Measurements from ENCODE around the gene NUBP2.

NUBP2 gene

DNA sequence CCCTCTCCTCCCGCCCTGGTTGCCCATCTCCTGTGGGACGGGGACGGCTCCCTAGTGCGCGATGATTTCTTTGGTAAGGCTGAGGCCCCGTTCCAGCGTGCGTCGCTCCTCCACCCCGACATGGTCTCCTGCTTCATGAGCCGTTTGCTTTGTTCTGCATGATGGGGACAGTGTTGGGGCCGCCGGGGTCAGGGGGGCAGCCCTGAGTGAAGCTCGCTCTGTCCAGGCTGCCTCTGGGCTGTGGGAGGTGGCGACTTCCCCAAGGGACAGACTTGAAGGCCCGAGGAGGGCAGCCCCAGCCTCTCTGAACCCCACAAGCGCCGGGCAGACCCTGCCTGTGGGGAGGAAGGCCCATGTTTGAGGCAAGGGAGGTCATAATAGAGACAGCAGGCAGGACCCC lies 23.8 kb upstream of the NUBP2 start:
- DNase-seq (ENCODE audit: low spot score): no peak

DNA sequence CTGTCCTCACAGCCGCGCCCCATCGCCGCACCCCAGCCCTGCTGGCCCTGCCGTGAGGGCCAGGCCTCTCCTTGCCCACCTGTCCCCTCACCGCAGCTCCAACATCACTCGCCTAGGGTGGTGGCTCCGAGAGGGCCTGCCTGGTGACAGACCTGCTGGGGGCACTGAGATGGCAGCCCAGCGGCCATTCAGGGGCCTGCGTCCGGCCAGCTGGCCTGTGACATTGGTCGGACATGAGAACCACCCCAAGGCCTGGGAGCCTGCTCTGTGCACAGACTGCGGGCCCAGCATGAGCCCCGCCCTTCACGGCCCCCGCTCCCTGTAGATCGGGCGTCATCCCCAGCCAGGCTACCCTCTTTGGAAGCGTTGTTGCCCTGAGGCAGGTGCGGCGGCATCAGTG lies 23.2 kb upstream of the NUBP2 start:
- DNase-seq (ENCODE audit: low spot score): no peak

DNA sequence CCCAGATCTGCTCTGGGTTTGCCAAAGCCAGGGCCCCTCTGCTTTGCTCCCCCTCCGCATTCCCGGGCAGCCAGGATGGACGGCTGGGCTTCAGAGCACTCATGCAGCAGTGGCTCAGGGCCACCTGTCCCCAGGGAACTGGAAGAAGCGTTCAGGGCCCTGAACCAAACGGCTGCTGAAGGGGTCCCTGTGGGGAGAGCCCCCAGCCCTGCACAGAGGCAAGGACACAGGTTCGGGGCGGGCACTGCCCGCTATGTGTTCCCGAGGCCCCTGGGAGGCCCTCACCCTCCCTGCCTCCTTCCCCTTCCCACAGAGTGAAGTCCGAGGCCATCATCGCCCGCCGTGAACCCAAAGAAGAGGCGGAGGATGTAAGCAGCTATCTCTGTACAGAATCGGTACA lies 21.8 kb upstream of the NUBP2 start:
- no peak for DNase-seq (ENCODE audit: low spot score)

DNA sequence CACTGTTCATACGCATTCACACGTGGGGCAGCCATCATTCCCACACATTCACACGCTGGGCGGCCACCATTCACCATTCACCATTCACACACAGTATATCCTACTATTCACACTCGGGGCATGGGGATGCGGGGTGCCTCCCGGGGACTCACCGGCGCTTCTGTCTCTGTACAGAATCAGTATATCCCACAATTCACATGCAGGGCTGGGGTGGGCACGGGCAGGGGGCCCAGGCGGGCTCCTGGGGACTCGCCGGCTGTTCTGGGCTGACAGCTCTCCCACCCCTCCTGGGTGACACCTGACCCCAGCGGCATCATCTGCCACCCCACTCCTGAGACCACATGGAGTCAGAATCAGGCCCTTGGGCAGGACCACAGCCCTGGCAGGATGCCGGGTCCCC lies 21.0 kb upstream of the NUBP2 start:
- no peak for DNase-seq (ENCODE audit: low spot score)

DNA sequence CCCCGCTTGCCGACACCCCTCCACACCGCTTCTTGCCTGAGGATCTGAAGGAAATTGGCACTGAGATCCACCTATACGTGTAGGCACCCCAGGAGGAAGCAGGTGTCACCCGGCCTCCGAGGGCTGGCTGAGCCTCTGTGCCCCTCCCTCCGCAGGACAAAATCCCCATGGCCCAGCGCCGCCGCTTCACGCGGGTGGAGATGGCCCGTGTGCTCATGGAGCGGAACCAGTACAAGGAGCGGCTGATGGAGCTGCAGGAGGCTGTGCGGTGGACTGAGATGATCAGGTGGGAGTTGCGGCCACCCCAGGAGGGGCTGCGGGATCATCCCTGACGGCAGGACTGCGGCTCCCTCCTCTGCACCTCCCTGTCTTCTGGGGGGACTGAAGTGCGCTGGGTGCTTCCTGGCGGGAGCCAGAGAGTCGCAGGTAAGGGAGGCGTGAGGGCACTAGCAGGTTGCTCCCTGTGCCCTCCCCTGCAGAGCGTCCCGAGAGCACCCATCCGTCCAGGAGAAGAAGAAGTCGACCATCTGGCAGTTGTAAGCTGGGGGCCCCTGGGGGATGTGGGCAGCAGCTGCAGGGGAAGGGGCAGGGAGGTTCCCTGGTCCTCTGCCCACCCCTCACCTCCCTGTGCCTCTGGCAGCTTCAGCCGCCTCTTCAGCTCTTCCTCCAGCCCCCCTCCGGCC lies 20.4 kb upstream of the NUBP2 start:
- no peak for DNase-seq (ENCODE audit: low spot score)

DNA sequence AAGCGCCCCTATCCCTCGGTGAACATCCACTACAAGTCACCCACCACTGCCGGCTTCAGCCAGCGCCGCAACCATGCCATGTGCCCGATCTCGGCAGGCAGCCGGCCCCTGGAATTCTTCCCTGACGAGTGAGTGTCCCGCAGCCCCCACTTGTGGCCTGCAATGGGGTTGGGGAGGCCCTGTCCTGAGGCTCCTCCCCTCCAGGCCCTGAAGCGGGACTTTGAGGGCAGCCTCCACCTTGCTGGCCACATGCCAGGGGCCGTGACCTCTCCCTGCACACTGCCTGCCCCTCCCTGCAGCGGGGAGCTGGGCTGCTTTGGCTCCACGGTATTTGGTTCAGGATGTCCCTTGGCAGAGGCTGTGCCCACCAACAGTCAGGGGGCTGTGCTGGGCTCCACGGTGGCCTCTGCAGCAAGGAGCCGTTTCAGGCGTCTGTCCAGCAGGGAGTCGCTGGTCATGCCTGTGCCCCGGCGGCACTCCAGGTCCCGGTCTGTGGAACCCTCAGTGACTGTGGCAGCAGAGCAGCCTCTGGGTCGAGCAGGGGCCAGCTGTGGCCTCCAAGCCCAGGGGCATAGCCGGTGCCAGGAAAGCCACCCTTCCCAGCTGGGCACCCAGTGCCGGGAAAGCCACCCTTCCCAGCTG lies 19.8 kb upstream of the NUBP2 start:
- no peak for DNase-seq (ENCODE audit: low spot score)

DNA sequence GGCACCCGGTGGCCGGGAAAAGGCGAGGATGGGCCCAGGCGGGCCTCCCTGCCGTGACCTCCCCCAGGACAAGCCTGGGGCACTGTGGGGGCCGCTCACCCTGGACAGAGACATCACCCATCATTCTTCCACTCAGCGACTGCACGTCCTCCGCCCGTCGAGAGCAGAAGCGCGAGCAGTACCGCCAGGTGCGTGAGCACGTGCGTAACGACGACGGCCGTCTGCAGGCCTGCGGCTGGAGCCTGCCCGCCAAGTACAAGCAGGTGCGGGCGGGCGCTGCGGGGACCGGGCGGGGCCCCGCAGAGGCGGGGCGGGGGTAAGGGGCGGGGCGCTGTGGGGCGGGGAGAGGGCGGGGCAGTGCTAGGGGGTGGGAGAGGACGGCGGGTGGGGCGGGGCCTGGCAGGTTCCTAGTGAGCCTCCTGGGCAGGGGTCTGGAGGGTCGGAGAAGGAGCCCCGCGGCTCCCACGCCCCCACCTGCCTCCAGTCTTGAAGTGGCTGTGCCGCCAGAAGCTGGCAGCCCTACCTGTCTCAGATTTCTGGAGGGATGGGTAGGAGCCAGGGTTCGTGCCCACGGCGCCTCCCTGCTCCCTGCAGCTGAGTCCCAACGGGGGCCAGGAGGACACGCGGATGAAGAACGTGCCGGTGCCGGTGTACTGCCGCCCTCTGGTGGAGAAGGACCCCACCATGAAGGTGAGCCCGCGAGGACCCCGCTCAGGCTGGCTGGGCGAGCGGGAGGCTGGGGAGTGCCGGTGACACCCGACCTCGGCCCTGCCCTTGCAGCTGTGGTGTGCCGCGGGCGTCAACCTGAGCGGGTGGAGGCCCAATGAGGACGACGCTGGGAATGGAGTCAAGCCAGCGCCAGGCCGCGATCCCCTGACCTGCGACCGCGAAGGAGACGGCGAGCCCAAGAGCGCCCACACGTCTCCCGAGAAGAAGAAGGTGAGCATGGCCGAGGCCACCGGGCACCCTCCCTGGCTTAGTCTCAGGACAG lies 18.9 kb upstream of the NUBP2 start:
- DNase-seq (ENCODE audit: low spot score): peak; percentile 58

DNA sequence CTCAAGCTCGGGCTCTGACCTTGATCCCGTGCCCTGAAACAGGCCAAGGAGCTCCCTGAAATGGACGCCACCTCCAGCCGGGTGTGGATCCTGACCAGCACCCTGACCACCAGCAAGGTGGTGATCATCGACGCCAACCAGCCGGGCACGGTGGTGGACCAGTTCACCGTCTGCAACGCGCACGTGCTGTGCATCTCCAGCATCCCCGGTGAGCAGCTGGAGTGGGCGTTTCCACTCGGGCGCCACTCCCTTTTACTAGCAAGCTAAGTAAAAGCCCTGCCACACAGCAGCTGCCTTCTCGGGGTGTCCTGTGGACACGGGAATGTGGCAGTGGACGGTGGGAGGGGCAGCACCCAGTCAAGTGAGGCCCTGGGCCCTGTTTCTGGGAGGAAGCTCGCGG lies 17.8 kb upstream of the NUBP2 start:
- DNase-seq (ENCODE audit: low spot score): no peak

DNA sequence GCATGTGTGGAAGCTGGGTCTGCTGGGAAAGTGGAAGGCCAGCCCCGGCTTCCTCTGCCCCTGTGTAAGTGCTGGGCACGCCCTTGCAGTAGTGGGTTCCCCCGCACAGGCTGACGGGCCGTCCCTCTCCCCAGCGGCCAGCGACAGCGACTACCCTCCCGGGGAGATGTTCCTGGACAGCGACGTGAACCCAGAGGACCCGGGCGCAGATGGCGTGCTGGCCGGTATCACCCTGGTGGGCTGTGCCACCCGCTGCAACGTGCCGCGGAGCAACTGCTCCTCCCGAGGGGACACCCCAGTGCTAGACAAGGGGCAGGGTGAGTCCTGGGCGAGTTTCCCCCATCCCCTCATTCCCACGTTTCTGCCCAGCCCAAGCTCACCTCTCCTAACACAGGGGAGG lies 16.9 kb upstream of the NUBP2 start:
- no peak for DNase-seq (ENCODE audit: low spot score)

DNA sequence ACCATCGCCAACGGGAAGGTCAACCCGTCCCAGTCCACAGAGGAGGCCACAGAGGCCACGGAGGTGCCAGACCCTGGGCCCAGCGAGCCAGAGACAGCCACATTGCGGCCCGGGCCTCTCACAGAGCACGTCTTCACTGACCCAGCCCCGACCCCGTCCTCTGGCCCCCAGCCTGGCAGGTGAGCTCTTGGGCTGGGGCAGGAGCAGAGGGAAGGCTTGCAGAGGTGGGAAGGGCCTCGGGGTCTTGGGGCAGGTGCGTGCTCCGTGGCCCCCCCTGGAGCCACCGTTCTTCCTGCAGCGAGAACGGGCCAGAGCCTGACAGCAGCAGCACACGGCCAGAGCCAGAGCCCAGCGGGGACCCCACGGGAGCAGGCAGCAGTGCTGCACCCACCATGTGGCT lies 16.5 kb upstream of the NUBP2 start:
- no peak for DNase-seq (ENCODE audit: low spot score)

DNA sequence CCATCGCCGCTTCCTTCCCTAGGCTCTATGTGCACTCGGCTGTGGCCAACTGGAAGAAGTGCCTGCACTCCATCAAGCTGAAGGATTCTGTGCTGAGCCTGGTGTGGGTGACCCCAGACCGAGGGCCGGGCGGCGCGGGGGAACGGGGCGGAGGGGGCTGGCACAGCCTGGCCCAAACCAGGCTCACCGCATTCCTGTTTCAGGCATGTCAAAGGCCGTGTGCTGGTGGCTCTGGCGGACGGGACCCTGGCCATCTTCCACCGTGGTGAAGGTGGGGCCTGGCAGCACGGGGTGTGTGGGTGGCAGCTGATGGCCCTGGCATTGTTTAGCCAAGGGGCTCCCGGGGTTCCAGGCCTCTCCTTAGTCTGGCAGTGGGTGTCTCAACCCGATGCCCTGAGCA lies 16.1 kb upstream of the NUBP2 start:
- DNase-seq (ENCODE audit: low spot score): no peak

DNA sequence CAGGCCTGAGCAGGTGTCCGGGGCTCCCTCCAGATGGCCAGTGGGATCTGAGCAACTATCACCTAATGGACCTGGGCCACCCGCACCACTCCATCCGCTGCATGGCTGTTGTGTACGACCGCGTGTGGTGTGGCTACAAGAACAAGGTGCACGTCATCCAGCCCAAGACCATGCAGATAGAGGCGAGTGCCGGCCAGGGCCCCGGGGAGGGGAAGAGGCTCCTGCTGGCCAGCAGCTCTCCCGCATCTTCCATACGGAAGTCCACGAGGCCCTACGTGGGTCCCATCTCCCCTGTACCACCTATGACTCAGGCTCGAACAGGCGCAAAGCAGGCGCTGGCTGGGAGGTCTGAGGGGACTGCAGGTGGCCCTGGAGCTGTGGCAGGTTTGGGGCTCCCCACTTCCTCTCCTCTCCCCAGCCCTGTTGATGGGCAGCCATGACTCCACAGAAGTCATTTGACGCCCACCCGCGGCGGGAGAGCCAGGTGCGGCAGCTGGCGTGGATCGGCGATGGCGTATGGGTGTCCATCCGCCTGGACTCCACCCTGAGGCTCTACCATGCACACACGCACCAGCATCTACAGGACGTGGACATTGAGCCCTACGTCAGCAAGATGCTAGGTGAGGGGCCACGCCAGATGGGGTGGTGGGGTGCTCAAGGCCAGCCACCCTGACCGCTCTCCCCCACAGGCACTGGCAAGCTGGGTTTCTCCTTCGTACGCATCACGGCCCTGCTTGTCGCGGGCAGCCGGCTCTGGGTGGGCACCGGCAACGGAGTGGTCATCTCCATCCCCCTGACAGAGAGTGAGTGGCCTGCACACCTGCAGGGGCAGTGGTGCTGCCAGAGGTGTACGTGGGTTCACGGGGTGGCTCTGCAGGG lies 15.4 kb upstream of the NUBP2 start:
- DNase-seq (ENCODE audit: low spot score): no peak

DNA sequence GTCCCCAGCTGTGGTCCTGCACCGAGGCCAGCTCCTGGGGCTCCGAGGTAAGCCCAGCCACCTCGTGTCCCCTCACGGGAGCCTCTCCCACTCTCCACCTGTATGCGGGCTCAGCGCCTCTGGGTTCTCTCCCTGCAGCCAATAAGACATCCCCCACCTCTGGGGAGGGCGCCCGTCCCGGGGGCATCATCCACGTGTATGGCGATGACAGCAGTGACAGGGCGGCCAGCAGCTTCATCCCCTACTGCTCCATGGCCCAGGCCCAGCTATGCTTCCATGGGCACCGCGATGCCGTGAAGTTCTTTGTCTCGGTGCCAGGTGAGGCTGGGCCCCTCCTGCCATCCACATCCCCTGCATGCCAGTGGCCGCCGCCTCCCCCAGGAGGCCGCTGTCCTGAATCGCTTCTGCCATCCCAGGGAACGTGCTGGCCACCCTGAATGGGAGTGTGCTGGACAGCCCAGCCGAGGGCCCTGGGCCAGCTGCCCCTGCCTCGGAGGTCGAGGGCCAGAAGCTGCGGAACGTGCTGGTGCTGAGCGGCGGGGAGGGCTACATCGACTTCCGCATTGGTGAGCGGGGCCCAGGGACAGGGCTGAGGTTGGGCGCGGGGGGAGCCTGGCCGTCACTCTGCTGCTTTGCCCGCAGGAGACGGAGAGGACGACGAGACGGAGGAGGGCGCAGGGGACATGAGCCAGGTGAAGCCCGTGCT lies 14.5 kb upstream of the NUBP2 start:
- no peak for DNase-seq (ENCODE audit: low spot score)

DNA sequence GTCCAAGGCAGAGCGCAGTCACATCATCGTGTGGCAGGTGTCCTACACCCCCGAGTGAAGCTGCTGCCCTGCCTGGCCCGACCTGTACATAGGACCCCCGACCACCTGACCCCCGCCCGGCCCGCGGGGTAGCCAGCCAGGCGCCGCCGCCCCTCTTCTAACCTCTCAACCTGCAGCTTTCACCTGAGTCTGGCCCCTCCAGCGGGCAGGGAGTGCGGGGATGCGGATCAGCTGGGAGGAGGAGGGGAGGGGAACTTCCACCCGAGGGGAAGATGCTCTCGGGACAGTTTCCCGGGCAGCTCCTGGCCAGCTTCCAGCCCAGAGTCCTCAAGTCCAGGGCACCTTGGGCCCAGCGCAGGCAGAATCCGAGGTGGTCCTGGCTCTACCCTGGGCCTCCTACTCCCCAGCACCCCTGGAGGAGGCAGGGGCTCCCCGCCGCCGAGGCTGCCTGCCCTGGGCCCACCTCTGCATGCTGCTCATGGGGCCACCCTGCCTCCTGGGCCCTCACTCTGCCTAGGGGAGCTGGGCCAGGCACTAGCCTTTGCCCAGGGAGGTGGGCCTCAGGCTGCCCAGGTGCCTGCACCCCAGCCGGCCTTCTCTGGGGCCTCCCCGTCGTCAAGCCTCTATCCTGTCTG lies 13.9 kb upstream of the NUBP2 start:
- DNase-seq (ENCODE audit: low spot score): no peak

DNA sequence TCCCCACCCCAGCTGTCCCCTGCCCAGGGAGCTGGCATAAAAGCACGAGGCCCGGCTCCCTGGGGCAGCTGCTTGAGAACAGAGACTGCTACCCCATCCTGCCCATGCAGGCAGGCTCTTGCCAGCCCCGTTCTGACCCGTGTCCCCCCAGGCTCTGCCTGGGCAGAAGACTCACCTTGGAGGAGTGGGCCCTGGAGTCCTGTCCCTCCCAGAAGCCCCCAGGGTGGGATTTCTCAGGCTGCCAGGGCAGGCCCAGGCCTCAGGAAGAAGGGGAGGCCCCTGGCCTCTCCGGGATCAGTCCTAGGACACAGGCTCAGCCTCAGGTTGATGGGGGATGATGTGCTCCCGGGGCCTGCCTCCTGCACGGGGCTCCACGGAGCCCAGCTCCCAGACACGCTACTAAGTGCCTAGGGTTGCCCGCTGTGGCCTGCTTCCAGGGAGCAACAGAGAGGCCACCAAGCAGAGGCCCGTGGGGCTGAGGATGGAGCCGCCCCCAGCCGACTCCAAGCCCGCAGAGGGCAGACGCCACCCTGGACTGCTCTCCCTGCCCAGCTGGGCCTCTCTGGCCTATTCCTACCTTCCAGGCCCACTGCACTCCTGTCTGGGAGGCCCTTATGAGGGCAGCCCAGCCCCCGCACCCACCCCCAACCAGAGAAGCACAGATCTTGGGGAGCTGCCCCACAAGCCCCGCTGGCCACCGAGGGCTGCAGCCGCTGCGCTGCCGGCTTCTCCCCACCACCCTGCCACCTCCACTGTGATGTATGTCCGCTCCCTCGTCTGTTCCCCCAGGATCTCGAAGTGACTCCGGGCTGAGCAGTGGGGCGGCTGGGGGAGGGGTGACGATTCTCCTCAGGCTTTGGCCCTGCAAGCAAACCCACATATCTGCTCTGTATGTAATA lies 13.1 kb upstream of the NUBP2 start:
- no peak for DNase-seq (ENCODE audit: low spot score)

DNA sequence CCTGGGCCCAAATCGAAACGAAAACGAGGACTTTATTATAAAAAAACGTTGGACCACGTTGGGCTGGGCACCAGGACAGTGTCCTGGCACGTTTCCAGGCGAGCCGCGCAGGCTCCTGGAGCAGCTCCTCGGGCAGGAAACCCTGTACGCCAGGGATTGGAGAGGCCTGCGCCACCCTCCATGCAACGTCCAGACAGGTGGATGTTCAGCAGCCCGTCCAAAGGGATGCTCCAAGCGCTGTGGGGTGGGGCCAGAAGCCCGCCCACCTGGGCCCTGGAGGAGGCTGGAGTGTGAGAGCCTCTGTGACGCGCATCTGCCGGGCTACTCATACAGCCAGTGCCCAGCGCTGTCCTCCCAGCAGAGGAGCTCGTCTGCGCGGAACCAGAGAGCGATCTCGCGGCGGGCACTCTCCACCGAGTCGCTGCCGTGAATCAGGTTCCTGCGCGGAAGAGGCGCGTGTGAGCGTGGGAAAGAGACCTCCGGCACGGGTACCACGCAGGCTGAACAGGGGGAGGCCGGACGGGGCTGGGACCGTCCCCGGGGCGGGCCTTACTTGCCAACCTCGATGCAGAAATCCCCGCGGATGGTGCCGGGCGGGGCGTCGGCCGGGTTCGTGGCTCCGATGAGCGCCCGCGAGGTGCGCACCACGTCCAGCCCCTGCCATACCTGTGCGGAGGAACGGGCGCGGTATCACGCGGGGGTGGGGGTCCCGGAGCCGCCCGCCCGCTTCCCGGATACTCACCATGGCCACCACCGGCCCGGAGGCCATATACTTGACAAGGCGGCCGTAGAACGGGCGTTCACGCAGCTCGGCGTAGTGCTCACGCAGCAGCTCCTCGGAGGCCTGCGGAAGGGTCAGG lies 12.2 kb upstream of the NUBP2 start:
- DNase-seq (ENCODE audit: low spot score): peak; percentile 47

DNA sequence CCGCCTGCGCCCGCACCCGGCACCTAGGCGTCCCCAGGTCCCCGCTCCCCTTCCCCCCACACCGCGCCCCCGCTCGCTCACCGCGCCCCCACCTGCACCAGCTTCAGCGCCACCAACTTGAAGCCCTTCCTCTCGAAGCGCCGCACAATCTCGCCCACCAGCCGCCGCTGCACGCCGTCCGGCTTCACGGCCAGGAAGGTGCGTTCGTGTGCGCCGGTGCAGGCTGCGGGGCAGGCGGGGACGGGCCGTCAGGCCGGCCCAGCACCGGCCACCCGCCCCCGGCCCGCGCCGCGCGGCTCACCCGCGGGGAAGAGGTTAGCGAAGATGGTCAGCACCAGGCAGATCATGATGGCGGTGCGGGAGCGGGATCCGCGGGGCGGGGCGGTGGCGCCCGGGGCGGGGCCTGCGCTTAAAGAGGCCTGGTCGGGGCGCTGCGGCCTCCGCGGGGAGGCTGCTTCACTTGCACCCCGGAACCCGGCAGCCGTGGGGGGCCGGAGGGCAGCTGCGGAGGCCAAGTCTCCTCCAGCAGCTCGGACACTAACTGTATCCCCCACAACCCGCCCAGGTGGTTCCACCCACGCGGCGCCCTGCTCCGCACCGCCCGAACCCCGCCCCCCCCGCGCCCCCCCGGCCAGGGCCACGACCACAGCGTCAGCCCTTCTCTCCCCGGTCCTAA lies 11.4 kb upstream of the NUBP2 start, which contains the start of gene NME3:
TSS of gene NME3 (minus strand) at position 356 of the 676 bp plus-strand sequence. CDS start at position 347, 9 bp downstream.
- peak; percentile 83 for DNase-seq (ENCODE audit: low spot score)

DNA sequence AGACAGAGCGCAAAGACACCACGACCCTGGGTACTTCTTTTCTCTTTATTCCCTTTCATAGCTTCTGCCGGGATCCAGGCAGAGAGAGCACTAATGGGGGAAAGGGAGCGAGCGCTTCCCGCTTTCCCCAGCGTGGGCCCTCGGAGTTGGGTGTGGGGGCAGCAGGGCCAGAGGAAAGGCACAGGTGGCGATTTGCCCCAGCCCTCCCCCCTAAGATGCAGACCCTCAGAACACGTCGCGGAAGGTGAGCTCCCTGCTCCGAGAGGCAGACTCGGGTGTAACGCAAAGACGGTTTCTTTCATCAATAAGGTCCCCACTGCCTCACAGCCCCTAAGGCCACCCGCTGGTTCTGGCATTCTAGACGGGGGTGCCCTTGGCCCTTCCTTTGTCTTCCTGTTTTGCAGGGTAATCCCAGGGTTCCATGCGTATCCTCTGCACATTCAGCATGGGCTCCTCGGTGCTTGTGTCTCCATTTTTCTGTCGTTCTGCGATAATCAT lies 10.8 kb upstream of the NUBP2 start:
- no peak for DNase-seq (ENCODE audit: low spot score)

Data from HuH-7.5 (cell line).